ENCODE measurements around the gene CROCC. TPM values are rescaled to one million over a fixed set of nuclear protein-coding genes. Genes with fewer than 3 reads are reported as not detected.

The CROCC gene
- total and polyA plus RNA-seq, 9 of the 15 experiments (the other 6 are each of a cell fraction or from before 2014, with no cell fraction given): 0.17 to 15.4 (median 7.6) TPM

- TF ChIP-seq BCLAF1 (IDR thresholded peaks at IDR 0.05; ENCODE audit: borderline replicate concordance in 1 of 2, control insufficient read depth in 1 of 2, low read depth in 2 of 2, low read length in 1 of 2) (no peak), RBM25 (IDR thresholded peaks at IDR 0.05; ENCODE audit: low read depth, low read length, severe bottlenecking) (peak; percentile 95), CBX3 (IDR thresholded peaks at IDR 0.05; ENCODE audit: borderline replicate concordance in 1 of 2, low read length in 2 of 2) (0 out of 3 replicates have a peak, but pooled peaks of 1 of the 2 experiments have one; percentile 45), KDM5B (IDR thresholded peaks at IDR 0.05; ENCODE audit: insufficient replicate concordance, low read depth, low read length) (no peak), HDAC2 (IDR thresholded peaks at IDR 0.05) (peak; percentile 82), ADNP (tag; IDR thresholded peaks at IDR 0.05) (peak; percentile 85), CBX1 (IDR thresholded peaks at IDR 0.05; ENCODE audit: low read depth) (peak; percentile 83; the same call in 1 of the 2 replicates), HDAC8 (tag; IDR thresholded peaks at IDR 0.05) (no peak), CREM (IDR thresholded peaks at IDR 0.05; ENCODE audit: low read depth) (no peak), ZBTB9 (CRISPR knock-in tag; IDR thresholded peaks at IDR 0.05) (no peak), SMAD4 (CRISPR knock-in tag; conservative IDR thresholded peaks at IDR 0.05) (no peak), SMARCA5 (IDR thresholded peaks at IDR 0.05) (peak; percentile 83), PHF20 (IDR thresholded peaks at IDR 0.05; ENCODE audit: partially characterized antibody) (peak; percentile 21), BCOR (IDR thresholded peaks at IDR 0.05) (peak; percentile 96), FOS (IDR thresholded peaks at IDR 0.05; ENCODE audit: extremely low read depth, insufficient read length) (no peak), HNRNPH1 (optimal IDR thresholded peaks at IDR 0.05; ENCODE audit: low read depth, low read length) (no peak), RFX1 (IDR thresholded peaks at IDR 0.05) (no peak), KDM1A (IDR thresholded peaks at IDR 0.05) (peak; percentile 69 to 76), ZNF507 (tag; conservative IDR thresholded peaks at IDR 0.05) (no peak), CHD4 (IDR thresholded peaks at IDR 0.05; ENCODE audit: insufficient read depth, insufficient replicate concordance, low read depth, low read length, poor library complexity, severe bottlenecking) (peak; percentile 68), ZNF695 (CRISPR knock-in tag; IDR thresholded peaks at IDR 0.05) (no peak), FOXO4 (CRISPR knock-in tag; IDR thresholded peaks at IDR 0.05) (no peak), ZNF830 (CRISPR knock-in tag; IDR thresholded peaks at IDR 0.05) (no peak), THRA (IDR thresholded peaks at IDR 0.05) (no peak)
Observed at GRCh38 chr1:17002524-17002902, 80.8 kb downstream of the CROCC start (continued).
